SJSA1 (cell line): ENCODE measurements around the gene RAMP1. TPM values are rescaled to one million over a fixed set of nuclear protein-coding genes. Genes with fewer than 3 reads are reported as not detected.

ENCODE experiments used
- DNase-seq, 2 experiments: peaks; one replicate each; pipeline ENCODE4 v3.0.0-alpha.2; 2015 to 2020; ENCODE audit warnings: low spot score in 2 of 2, low read depth in 1 of 2
- H3K27ac ChIP-seq: fragments of 250-450 bp; sonication (Bioruptor Pico); 2 replicates; pipeline ENCODE4 v1.5.1; 2020; ENCODE audit warnings: mild to moderate bottlenecking, moderate library complexity
- H3K27me3 ChIP-seq: fragments of 250-450 bp; sonication (Bioruptor Pico); replicated peaks from 2 replicates; pipeline ENCODE4 v1.5.1; 2020; ENCODE audit warnings: mild to moderate bottlenecking, moderate library complexity
- H3K36me3 ChIP-seq: fragments of 250-450 bp; sonication (Bioruptor Pico); 2 replicates; pipeline ENCODE4 v1.5.1; 2020; ENCODE audit warnings: mild to moderate bottlenecking
- H3K4me1 ChIP-seq: fragments of 250-450 bp; sonication (Bioruptor Pico); replicated peaks from 2 replicates; pipeline ENCODE4 v1.6.1; 2021; ENCODE audit warnings: mild to moderate bottlenecking
- H3K4me3 ChIP-seq: fragments of 250-450 bp; sonication (Bioruptor Pico); 2 replicates; pipeline ENCODE4 v1.5.1; 2020; ENCODE audit warnings: mild to moderate bottlenecking
- H3K9me3 ChIP-seq: fragments of 250-450 bp; sonication (Bioruptor Pico); replicated peaks from 2 replicates; pipeline ENCODE4 v1.5.1; 2020; ENCODE audit warnings: mild to moderate bottlenecking
- total RNA-seq: library from RNA; depleted of rRNA; stranded (reverse); fragments of >200 nt; shearing (Covaris generic); gene quantifications from 2 replicates; pipeline ENCODE4 v1.2.3, GENCODE V29; 2014

The RAMP1 gene
- total RNA-seq, 1 experiment from 2014 or later, result 1.7 TPM

DNA sequence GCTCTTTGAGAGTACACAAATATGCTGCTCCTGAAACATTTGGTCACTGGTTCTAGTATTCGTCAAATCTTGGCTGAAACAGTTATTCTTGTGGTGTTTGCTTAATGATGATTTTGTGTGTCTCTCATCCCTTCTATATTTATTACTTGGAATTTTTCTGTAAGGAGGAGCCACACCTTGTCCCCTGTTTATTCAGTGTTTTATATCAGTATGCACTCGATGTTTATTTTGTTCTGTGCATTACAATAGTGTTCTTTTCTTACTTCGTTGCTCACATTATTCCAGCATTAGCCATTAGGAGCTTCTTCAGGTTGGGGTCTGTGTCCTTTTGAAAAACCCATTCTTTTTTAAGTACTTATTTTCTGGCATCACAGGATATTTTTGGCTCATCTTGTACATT lies 5.1 kb upstream of the RAMP1 start:
- no peak for DNase-seq
- Histone ChIP-seq H3K27ac (no peak overlapping the region), H3K36me3 (no peaks in the 10 kb centered on the region), H3K9me3 (no peaks in the 10 kb centered on the region), H3K27me3 (no peaks in the 10 kb centered on the region), H3K4me3 (no peak overlapping the region), H3K4me1 (peaks cover 23% of the 10 kb centered on the region)

- Histone ChIP-seq H3K4me3 (no peak overlapping the region), H3K36me3 (no peaks in the 10 kb centered on the region), H3K4me1 (peaks cover 45% of the 10 kb centered on the region), H3K27ac (no peak overlapping the region), H3K9me3 (no peaks in the 10 kb centered on the region), H3K27me3 (no peaks in the 10 kb centered on the region)
- no peak for DNase-seq
Observed at GRCh38 chr2:237857791-237858190, 1.6 kb upstream of the RAMP1 start.

GRCh38 chr2:237858294-237859081 lies 935 bp upstream of the RAMP1 start:
- Histone ChIP-seq H3K27ac (no peak overlapping the region), H3K4me1 (peaks cover 45% of the 10 kb centered on the region), H3K36me3 (no peaks in the 10 kb centered on the region), H3K9me3 (no peaks in the 10 kb centered on the region), H3K27me3 (no peaks in the 10 kb centered on the region), H3K4me3 (no peak overlapping the region)
- peak; percentile 78 to 84 for DNase-seq

GRCh38 chr2:237859082-237859433 lies 365 bp upstream of the RAMP1 start:
- Histone ChIP-seq H3K4me1 (peaks cover 48% of the 10 kb centered on the region), H3K4me3 (no peak overlapping the region; the same call in 1 of the 2 replicates), H3K27ac (no peak overlapping the region)

DNA sequence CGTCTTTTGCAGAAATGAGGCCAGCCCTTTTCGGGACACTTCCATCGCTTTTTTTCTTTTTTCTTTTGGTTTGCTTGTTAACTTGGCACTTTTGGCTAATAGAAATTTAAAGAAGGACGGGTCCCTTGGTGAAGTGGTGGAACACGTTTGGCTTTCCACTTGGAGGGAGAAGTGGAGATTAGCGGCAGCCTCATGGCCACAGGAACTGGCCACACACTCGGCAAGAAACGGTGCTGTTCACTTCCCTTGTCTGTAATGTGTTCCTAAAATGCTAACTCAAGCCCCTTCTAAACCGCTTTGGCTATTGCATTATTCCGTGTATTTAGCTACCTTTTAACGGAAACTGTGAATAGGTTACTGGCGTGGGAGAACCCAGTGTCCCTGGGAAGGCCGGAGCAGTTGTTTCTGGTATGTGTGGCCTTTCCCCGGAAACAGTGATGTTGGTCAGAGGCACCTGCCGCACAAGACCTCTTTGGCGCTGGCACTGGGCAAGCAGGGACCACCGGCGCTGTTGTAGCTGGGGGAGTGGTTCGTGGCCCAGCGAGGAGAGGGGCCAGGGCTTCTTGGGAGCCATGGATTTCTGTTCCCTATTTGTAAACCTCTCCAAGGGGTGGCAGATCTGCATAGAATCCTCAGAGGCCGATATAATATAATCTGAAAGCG lies 981 bp downstream of the RAMP1 start:
- Histone ChIP-seq H3K36me3 (no peaks in the 10 kb centered on the region), H3K9me3 (no peaks in the 10 kb centered on the region), H3K27me3 (no peaks in the 10 kb centered on the region), H3K27ac (no peak overlapping the region), H3K4me3 (no peak overlapping the region), H3K4me1 (peaks cover 49% of the 10 kb centered on the region)
- no peak for DNase-seq

More at GRCh38 chr2:237859082-237859433, 365 bp upstream of the RAMP1 start:
- H3K27me3 ChIP-seq, result no peaks in the 10 kb centered on the region
- no peaks in the 10 kb centered on the region for H3K36me3 ChIP-seq
- DNase-seq, result no peak
- no peaks in the 10 kb centered on the region for H3K9me3 ChIP-seq

DNA sequence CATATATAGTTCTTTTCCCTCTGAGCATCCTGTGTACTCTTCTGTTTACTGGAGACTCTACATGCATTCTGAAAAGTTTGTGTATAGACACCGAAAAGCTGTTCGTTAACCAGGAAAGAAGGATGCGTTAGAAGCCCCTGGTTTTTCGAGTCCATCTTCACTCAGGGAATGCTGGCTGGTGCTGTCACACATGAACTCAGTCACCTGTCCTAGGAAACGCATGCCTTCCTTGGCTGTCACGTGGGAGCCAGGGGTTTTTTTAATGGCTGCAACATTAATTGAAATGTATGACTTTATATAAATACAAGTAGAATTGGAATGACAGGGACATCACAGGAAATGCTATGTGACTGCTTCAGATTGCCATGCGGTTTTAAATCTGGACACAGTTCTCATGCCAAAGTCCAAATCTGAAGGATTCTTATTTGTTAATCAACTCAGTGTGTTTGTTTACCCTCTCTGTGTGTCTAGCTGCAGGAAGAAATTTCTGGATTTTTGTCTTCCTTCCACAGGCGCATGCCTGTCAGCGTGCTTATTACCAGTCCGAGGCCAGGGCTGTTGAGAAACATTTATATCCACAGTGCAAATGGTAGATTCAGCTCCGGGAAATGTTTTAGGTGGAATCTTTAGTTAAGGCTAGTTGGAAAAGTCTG lies 2.6 kb downstream of the RAMP1 start:
- Histone ChIP-seq H3K9me3 (no peaks in the 10 kb centered on the region), H3K27me3 (no peaks in the 10 kb centered on the region), H3K4me3 (no peak overlapping the region), H3K36me3 (no peaks in the 10 kb centered on the region), H3K4me1 (peaks cover 63% of the 10 kb centered on the region), H3K27ac (no peak overlapping the region)
- DNase-seq, result no peak

- H3K4me3 ChIP-seq, result no peak overlapping the region
- no peaks in the 10 kb centered on the region for H3K36me3 ChIP-seq
- DNase-seq, result no peak
- H3K27me3 ChIP-seq, result no peaks in the 10 kb centered on the region
- no peaks in the 10 kb centered on the region for H3K9me3 ChIP-seq
- no peak overlapping the region for H3K27ac ChIP-seq
- H3K4me1 ChIP-seq, result peaks cover 64% of the 10 kb centered on the region
Observed at GRCh38 chr2:237862528-237862895, 3.1 kb downstream of the RAMP1 start.

GRCh38 chr2:237863102-237863511 lies 3.7 kb downstream of the RAMP1 start:
- Histone ChIP-seq H3K27me3 (no peaks in the 10 kb centered on the region), H3K4me3 (no peak overlapping the region), H3K9me3 (no peaks in the 10 kb centered on the region), H3K4me1 (peaks cover 66% of the 10 kb centered on the region), H3K27ac (no peak overlapping the region), H3K36me3 (no peaks in the 10 kb centered on the region)
- no peak for DNase-seq

DNA sequence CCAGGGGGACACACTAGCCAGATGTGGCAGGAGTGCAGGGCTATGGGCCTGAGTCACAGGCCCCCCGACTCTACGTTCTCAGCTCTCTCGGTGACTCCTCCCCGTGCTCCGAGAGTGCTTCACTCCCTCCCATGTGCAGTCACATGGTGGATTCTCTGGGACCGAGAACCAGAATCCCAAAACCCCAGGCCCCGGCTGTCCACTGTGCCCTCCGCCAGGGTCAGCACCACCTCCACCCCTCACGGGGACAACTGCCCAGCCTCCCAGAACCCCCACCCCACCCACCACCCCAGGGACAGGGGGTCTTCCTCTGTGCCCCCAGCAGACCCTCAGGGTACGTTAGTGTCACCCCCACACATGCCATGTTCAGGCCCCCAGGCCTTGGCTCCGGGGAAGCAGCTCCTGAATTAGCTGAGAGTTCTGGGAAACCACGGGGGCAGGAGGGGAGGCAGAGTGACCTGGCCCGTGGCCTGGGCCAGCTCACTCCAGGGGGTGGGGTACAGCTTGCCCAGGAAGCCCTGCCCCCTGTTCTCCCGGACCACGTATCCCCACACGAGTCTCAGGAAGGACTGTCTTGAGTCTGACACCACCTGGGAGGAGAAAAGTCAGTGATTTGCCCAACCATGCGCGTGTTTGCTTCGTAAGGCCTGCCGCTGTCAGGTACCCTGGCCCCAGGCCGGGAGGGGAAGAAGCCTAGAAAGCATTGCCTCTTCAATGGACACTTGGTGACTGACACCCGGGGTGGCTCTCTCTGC lies 4.4 kb downstream of the RAMP1 start:
- Histone ChIP-seq H3K4me3 (no peak overlapping the region), H3K27me3 (no peaks in the 10 kb centered on the region), H3K36me3 (no peaks in the 10 kb centered on the region), H3K27ac (no peak overlapping the region), H3K4me1 (peaks cover 63% of the 10 kb centered on the region), H3K9me3 (no peaks in the 10 kb centered on the region)
- DNase-seq, result no peak

DNA sequence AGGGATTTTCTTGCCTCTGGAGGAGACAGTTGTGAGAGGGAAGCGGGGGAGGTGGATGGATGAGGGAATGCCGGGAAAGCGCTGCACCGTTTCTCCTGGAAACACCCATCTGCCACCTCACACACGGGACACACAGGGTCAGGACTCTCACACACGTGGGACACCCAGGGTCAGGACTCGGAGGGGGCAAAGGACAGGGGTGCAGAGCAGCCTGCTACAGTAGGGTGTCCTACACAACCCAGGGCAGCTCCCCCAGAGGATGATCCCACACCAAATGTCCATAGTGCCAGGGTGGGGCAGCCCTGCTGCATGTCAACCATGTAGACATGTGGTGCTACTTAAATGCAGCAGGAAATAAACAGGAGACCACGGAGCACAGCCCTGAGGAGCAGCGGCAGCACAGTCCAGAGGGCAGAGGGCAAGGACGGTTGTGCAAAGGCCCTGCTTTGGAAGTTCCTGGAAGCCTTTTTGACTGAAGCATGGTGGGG lies 5.1 kb downstream of the RAMP1 start:
- H3K9me3 ChIP-seq, result no peaks in the 10 kb centered on the region
- no peak overlapping the region for H3K4me3 ChIP-seq
- H3K4me1 ChIP-seq, result peaks cover 60% of the 10 kb centered on the region
- no peaks in the 10 kb centered on the region for H3K27me3 ChIP-seq
- H3K36me3 ChIP-seq, result no peaks in the 10 kb centered on the region
- DNase-seq, result no peak
- H3K27ac ChIP-seq, result peak overlapping the region; percentile 36

DNA sequence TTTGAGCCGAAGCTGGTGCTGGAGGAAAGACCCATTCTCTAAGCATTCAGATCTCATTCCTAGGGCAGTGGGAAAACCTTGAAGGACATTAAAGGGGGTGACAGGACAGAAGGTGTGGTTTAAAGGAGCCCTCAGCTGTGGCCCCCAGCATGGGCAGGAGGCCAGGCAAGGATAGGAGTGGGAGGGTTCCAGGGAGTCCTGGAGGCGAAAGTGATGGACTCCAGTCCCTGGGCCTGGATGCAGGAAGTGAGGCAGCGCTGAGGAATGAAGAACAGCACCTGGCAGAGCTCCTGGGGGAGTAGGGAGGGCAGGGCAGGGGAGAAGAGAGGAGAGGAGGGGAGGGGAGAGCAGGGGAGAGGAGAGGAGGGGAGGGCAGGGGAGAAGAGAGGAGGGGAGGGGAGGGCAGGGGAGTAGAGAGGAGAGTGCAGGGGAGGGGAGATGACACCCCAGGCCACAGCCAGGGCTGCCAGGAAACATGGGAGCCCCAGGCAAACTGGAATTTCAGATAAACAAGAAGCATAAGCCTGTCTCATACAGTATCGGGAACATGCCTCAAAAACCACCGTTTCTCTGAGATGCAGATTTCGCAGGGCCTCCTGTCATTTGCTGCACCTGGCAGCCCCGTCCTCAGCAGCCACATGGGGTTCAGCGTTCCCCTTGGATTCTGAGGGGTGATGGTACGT lies 5.7 kb downstream of the RAMP1 start:
- H3K4me1 ChIP-seq, result peaks cover 60% of the 10 kb centered on the region
- H3K27ac ChIP-seq, result peak overlapping the region; percentile 79
- peak in 1 of 2 experiments; percentile 72 for DNase-seq

DNA sequence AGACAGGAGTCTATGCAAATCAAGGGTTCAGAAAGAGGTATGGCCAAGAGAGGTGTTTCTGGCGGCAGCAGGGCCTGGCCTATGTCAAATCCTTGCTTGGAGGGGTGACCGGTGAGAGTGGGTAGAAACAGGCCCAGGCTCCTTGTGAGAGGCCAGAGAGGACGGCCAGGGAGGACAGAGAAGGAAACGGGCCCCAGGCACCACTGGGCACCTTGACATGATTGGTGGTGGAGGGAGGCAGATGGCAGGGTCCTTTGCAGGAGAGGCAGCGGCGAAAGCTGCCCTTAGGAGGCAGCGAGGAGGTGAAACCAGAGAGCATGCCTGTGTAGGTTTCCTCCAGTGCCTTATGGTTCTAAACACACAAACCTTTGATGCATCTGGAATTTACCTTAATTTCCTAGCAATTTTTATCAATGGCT lies 6.2 kb downstream of the RAMP1 start:
- H3K36me3 ChIP-seq, result no peaks in the 10 kb centered on the region
- peaks cover 56% of the 10 kb centered on the region for H3K4me1 ChIP-seq
- H3K27me3 ChIP-seq, result no peaks in the 10 kb centered on the region
- no peak for DNase-seq
- no peak overlapping the region for H3K4me3 ChIP-seq
- H3K27ac ChIP-seq, result peak overlapping the region; percentile 79
- no peaks in the 10 kb centered on the region for H3K9me3 ChIP-seq

More for the DNA sequence above, 5.7 kb downstream of the RAMP1 start:
- H3K36me3 ChIP-seq, result no peaks in the 10 kb centered on the region
- no peak overlapping the region for H3K4me3 ChIP-seq
- H3K27me3 ChIP-seq, result no peaks in the 10 kb centered on the region
- no peaks in the 10 kb centered on the region for H3K9me3 ChIP-seq

DNA sequence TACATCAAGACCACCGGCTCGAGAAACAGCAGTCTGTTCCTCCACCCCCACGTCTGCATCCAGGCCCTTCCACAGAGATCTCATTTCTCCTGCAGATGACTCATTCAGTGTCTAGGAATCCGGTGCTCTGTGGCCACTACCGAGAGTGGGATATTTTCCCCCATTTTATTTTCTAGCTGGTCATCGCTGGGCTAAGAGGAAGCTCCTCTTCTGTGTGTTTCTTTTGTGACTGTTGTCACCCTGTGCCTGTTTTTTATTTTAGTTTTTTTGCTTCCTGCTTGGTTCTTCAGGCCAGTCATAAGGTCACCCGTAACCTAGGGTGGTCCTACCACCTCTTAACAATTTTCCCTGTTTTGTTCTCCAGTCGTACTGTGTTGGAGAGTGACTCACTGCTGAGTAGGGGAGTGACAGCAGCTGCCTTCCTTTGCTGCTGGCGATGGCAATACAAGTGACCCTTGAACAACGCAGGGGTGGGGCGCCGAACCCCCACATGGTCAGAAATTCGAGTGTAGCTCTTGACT lies 6.7 kb downstream of the RAMP1 start:
- H3K9me3 ChIP-seq, result no peaks in the 10 kb centered on the region
- DNase-seq, result peak; percentile 78 to 93
- H3K27ac ChIP-seq, result peak overlapping the region; percentile 79
- H3K27me3 ChIP-seq, result no peaks in the 10 kb centered on the region
- no peaks in the 10 kb centered on the region for H3K36me3 ChIP-seq
- H3K4me1 ChIP-seq, result peaks cover 50% of the 10 kb centered on the region
- no peak overlapping the region for H3K4me3 ChIP-seq
